Measurements from ENCODE around the gene DNM1. TPM values are rescaled to one million over a fixed set of nuclear protein-coding genes. Genes with fewer than 3 reads are reported as not detected.
A peak's percentile ranks its signal among the peaks of the same experiment; 100 is the strongest.

DNM1 gene
- total RNA-seq, 2 donors from 2014 or later, result 2.0 to 7.7 TPM

GRCh38 chr9:128231638-128232527 is 28.7 kb downstream of the DNM1 start:
- intact Hi-C loops (cut with DNase I), result no loop called here
- no peaks in the 10 kb centered on the region for H3K36me3 ChIP-seq
- H3K4me3 ChIP-seq, result no peak overlapping the region
- TF ChIP-seq POLR2A (IDR thresholded peaks at IDR 0.05) (no peak), CTCF (IDR thresholded peaks at IDR 0.05) (no peak), POLR2AphosphoS5 (IDR thresholded peaks at IDR 0.05) (no peak)
- H3K27ac ChIP-seq, result no peak overlapping the region
- no peaks in the 10 kb centered on the region for H3K9me3 ChIP-seq
- WGBS, result 69% methylated on average over 16 of the region's 16 CpGs
- no peaks in the 10 kb centered on the region for H3K27me3 ChIP-seq (replicated peaks; ENCODE audit: insufficient read depth)
- H3K4me1 ChIP-seq (replicated peaks), result no peaks in the 10 kb centered on the region
- DNase-seq (ENCODE audit: low spot score), result no peak

GRCh38 chr9:128232528-128233428 is 29.6 kb downstream of the DNM1 start:
- DNase-seq (ENCODE audit: low spot score), result no peak
- TF ChIP-seq POLR2A (IDR thresholded peaks at IDR 0.05) (no peak), POLR2AphosphoS5 (IDR thresholded peaks at IDR 0.05) (no peak)
- Histone ChIP-seq H3K27ac (no peak overlapping the region), H3K4me3 (no peak overlapping the region), H3K4me1 (replicated peaks) (no peaks in the 10 kb centered on the region), H3K36me3 (no peaks in the 10 kb centered on the region), H3K9me3 (no peaks in the 10 kb centered on the region), H3K27me3 (replicated peaks; ENCODE audit: insufficient read depth) (no peaks in the 10 kb centered on the region)
- intact Hi-C loops (cut with DNase I), result no loop called here
- 76% methylated on average over 22 of the region's 22 CpGs for WGBS

GRCh38 chr9:128233817-128234406 is 30.7 kb downstream of the DNM1 start:
- DNase-seq (ENCODE audit: low spot score), result no peak
- no peaks in the 10 kb centered on the region for H3K36me3 ChIP-seq
- TF ChIP-seq POLR2A (IDR thresholded peaks at IDR 0.05) (no peak), POLR2AphosphoS5 (IDR thresholded peaks at IDR 0.05) (no peak), CTCF (IDR thresholded peaks at IDR 0.05) (no peak)
- WGBS, result 80% methylated on average over 28 of the region's 28 CpGs
- no peak overlapping the region for H3K4me3 ChIP-seq
- no peak overlapping the region for H3K27ac ChIP-seq
- H3K4me1 ChIP-seq (replicated peaks), result no peaks in the 10 kb centered on the region
- H3K9me3 ChIP-seq, result no peaks in the 10 kb centered on the region
- intact Hi-C loops (cut with DNase I), result no loop called here
- no peaks in the 10 kb centered on the region for H3K27me3 ChIP-seq (replicated peaks; ENCODE audit: insufficient read depth)

GRCh38 chr9:128242124-128242523 is 38.9 kb downstream of the DNM1 start:
- intact Hi-C loops (cut with DNase I), result no loop called here
- Histone ChIP-seq H3K27ac (no peak overlapping the region), H3K36me3 (no peaks in the 10 kb centered on the region), H3K27me3 (replicated peaks; ENCODE audit: insufficient read depth) (no peaks in the 10 kb centered on the region), H3K9me3 (no peaks in the 10 kb centered on the region), H3K4me1 (replicated peaks) (no peaks in the 10 kb centered on the region), H3K4me3 (no peak overlapping the region)
- WGBS, result 95% methylated on average over 4 of the region's 4 CpGs
- TF ChIP-seq CTCF (IDR thresholded peaks at IDR 0.05) (no peak), POLR2AphosphoS5 (IDR thresholded peaks at IDR 0.05) (no peak), POLR2A (IDR thresholded peaks at IDR 0.05) (no peak)
- DNase-seq (ENCODE audit: low spot score), result no peak

- no peaks in the 10 kb centered on the region for H3K36me3 ChIP-seq
- H3K27ac ChIP-seq, result peak overlapping the region in 1 of 2 donors; percentile 22
- H3K27me3 ChIP-seq (replicated peaks; ENCODE audit: insufficient read depth), result no peaks in the 10 kb centered on the region
- no peak overlapping the region for H3K4me3 ChIP-seq
- H3K9me3 ChIP-seq, result no peaks in the 10 kb centered on the region
- TF ChIP-seq POLR2A (IDR thresholded peaks at IDR 0.05), result no peak
- no peak for DNase-seq (ENCODE audit: low spot score)
- intact Hi-C loops (cut with DNase I), result no loop called here
- WGBS, result 64% methylated on average over 7 of the region's 7 CpGs
- no peaks in the 10 kb centered on the region for H3K4me1 ChIP-seq (replicated peaks)
Observed at GRCh38 chr9:128242828-128243214, 39.6 kb downstream of the DNM1 start.

Data from prostate gland (tissue), 2 donors.